Osteocyte (in vitro differentiated cells): Measurements from ENCODE around the gene SIX4. TPM values are rescaled to one million over a fixed set of nuclear protein-coding genes. Genes with fewer than 3 reads are reported as not detected.

Experiments used
- DNase-seq: peaks from one replicate; pipeline ENCODE4 v3.0.0; 2021; ENCODE audit warnings: mixed read lengths; ENCODE audit not compliant: unreplicated experiment; ENCODE audit errors: extremely low spot score
- H3K27ac Mint-ChIP-seq: one replicate; pipeline ENCODE4 v1.8.0; 2021; ENCODE audit warnings: mild to moderate bottlenecking, mixed read lengths; ENCODE audit not compliant: unreplicated experiment
- H3K27me3 Mint-ChIP-seq: one replicate; pipeline ENCODE4 v1.8.0; 2021; ENCODE audit warnings: mixed read lengths; ENCODE audit not compliant: unreplicated experiment
- H3K36me3 Mint-ChIP-seq: one replicate; pipeline ENCODE4 v1.8.0; 2021; ENCODE audit warnings: mixed read lengths; ENCODE audit not compliant: unreplicated experiment
- H3K4me1 Mint-ChIP-seq: one replicate; pipeline ENCODE4 v1.8.0; 2021; ENCODE audit warnings: mixed read lengths; ENCODE audit not compliant: unreplicated experiment
- H3K4me3 Mint-ChIP-seq: one replicate; pipeline ENCODE4 v1.8.0; 2021; ENCODE audit warnings: mild to moderate bottlenecking, moderate library complexity, mixed read lengths; ENCODE audit not compliant: unreplicated experiment
- H3K9me3 Mint-ChIP-seq: one replicate; pipeline ENCODE4 v1.8.0; 2021; ENCODE audit warnings: mixed read lengths; ENCODE audit not compliant: unreplicated experiment
- CTCF ChIP-seq: fragments of 200-600 bp; sonication (generic); IDR thresholded peaks from 2 replicates; pipeline ENCODE4 v1.5.0; 2021; ENCODE audit warnings: antibody characterized with exemption, mild to moderate bottlenecking, moderate library complexity
- total RNA-seq: library from RNA; stranded (reverse); gene quantifications from 2 replicates; pipeline ENCODE4 v1.2.1, GENCODE V29; 2021

SIX4 gene
- total RNA-seq, 1 donor from 2014 or later: 80.0 TPM

GRCh38 chr14:60760209-60760608 is 36.1 kb upstream of the SIX4 start:
- Mint-ChIP-seq H3K4me1 (peaks cover 62% of the 10 kb centered on the region), H3K27ac (no peak overlapping the region)

GRCh38 chr14:60758885-60759284 is 34.7 kb upstream of the SIX4 start:
- H3K9me3 Mint-ChIP-seq: no peaks in the 10 kb centered on the region
- H3K27me3 Mint-ChIP-seq: no peaks in the 10 kb centered on the region
- H3K36me3 Mint-ChIP-seq: no peaks in the 10 kb centered on the region
- DNase-seq: no peak
- peaks cover 61% of the 10 kb centered on the region for H3K4me1 Mint-ChIP-seq
- H3K4me3 Mint-ChIP-seq: no peak overlapping the region
- no peak for TF ChIP-seq CTCF
- peak overlapping the region; percentile 79 for H3K27ac Mint-ChIP-seq

More at GRCh38 chr14:60760209-60760608, 36.1 kb upstream of the SIX4 start:
- Mint-ChIP-seq H3K27me3 (no peaks in the 10 kb centered on the region), H3K36me3 (no peaks in the 10 kb centered on the region), H3K9me3 (no peaks in the 10 kb centered on the region), H3K4me3 (no peak overlapping the region)
- no peak for DNase-seq
- no peak for TF ChIP-seq CTCF

GRCh38 chr14:60757567-60758002 is 33.4 kb upstream of the SIX4 start:
- H3K27me3 Mint-ChIP-seq: no peaks in the 10 kb centered on the region
- DNase-seq: no peak
- peak overlapping the region; percentile 85 for H3K27ac Mint-ChIP-seq
- no peaks in the 10 kb centered on the region for H3K9me3 Mint-ChIP-seq
- H3K36me3 Mint-ChIP-seq: no peaks in the 10 kb centered on the region
- no peak for TF ChIP-seq CTCF
- H3K4me1 Mint-ChIP-seq: peaks cover 63% of the 10 kb centered on the region
- H3K4me3 Mint-ChIP-seq: no peak overlapping the region

- peaks cover 61% of the 10 kb centered on the region for H3K4me1 Mint-ChIP-seq
- H3K27ac Mint-ChIP-seq: peak overlapping the region; percentile 85
These were observed 32.7 kb upstream of the SIX4 start for GRCh38 chr14:60756847-60757246.

More at GRCh38 chr14:60756847-60757246, 32.7 kb upstream of the SIX4 start:
- no peak for DNase-seq
- no peak overlapping the region for H3K4me3 Mint-ChIP-seq
- no peaks in the 10 kb centered on the region for H3K27me3 Mint-ChIP-seq
- H3K9me3 Mint-ChIP-seq: no peaks in the 10 kb centered on the region
- H3K36me3 Mint-ChIP-seq: no peaks in the 10 kb centered on the region
- TF ChIP-seq CTCF: no peak
